SK-N-SH treated with all-trans-retinoic acid at 6 μM for 48 hours (cell line): Measurements from ENCODE around the gene RGMB.

Source experiments
- ATAC-seq: fragments of 200-7000 bp; cut with Tn5 transposase; 3 replicates; pipeline ENCODE4 v1.9.1; 2020; ENCODE audit warnings: mild to moderate bottlenecking, moderate library complexity
- ARNTL ChIP-seq: fragments of 450-650 bp; formaldehyde crosslinking; IDR thresholded peaks from 2 replicates; pipeline ENCODE4 v1.5.0; 2020; ENCODE audit warnings: low read depth, mild to moderate bottlenecking, moderate library complexity, borderline replicate concordance
- BACH2 ChIP-seq: fragments of 250-450 bp; sonication (Bioruptor Pico); IDR thresholded peaks from 2 replicates; pipeline ENCODE4 v1.9.0; 2021; ENCODE audit warnings: mild to moderate bottlenecking, borderline replicate concordance
- CREB5 ChIP-seq: fragments of 250-450 bp; sonication (Bioruptor Pico); IDR thresholded peaks from 2 replicates; pipeline ENCODE4 v1.5.1; 2020; ENCODE audit warnings: low read depth, mild to moderate bottlenecking, moderate library complexity
- CSDC2 ChIP-seq: fragments of 250-450 bp; sonication (Bioruptor Pico); IDR thresholded peaks from 2 replicates; pipeline ENCODE4 v1.5.0; 2020; ENCODE audit warnings: mild to moderate bottlenecking, moderate library complexity
- CSRNP3 ChIP-seq: fragments of 250-450 bp; sonication (Bioruptor Pico); IDR thresholded peaks from 2 replicates; pipeline ENCODE4 v1.5.1; 2021; ENCODE audit warnings: mild to moderate bottlenecking, moderate library complexity
- ESRRG ChIP-seq: fragments of 250-450 bp; sonication (Bioruptor Pico); IDR thresholded peaks from 2 replicates; pipeline ENCODE4 v1.6.1; 2021; ENCODE audit warnings: mild to moderate bottlenecking
- GLIS3 ChIP-seq: fragments of 250-450 bp; sonication (Bioruptor Pico); IDR thresholded peaks from 2 replicates; pipeline ENCODE4 v1.5.0; 2020; ENCODE audit warnings: mild to moderate bottlenecking, moderate library complexity
- ISL1 ChIP-seq: fragments of 250-450 bp; sonication (Bioruptor Pico); IDR thresholded peaks from 2 replicates; pipeline ENCODE4 v2.1.2; 2022; ENCODE audit warnings: mild to moderate bottlenecking, moderate library complexity
- OSR1 ChIP-seq: fragments of 250-450 bp; sonication (Bioruptor Pico); IDR thresholded peaks from 2 replicates; pipeline ENCODE4 v1.8.0; 2022; ENCODE audit warnings: moderate library complexity, mild to moderate bottlenecking, inconsistent platforms
- POU6F1 ChIP-seq: fragments of 250-450 bp; sonication (Bioruptor Pico); IDR thresholded peaks from 2 replicates; pipeline ENCODE4 v1.8.0; 2021; ENCODE audit warnings: low read depth, mild to moderate bottlenecking, moderate library complexity, borderline replicate concordance
- RARB ChIP-seq: fragments of 250-450 bp; sonication (Bioruptor Pico); IDR thresholded peaks from 2 replicates; pipeline ENCODE4 v1.8.0; 2021; ENCODE audit warnings: mild to moderate bottlenecking, moderate library complexity
- SNAI2 ChIP-seq: fragments of 250-450 bp; sonication (Bioruptor Pico); IDR thresholded peaks from 2 replicates; pipeline ENCODE4 v1.5.0; 2020; ENCODE audit warnings: mild to moderate bottlenecking, moderate library complexity
- TOX ChIP-seq: fragments of 250-450 bp; sonication (Bioruptor Pico); IDR thresholded peaks from 2 replicates; pipeline ENCODE4 v1.8.0; 2021; ENCODE audit warnings: mild to moderate bottlenecking, moderate library complexity, borderline replicate concordance
- ZC3H10 ChIP-seq: fragments of 250-450 bp; sonication (Bioruptor Pico); IDR thresholded peaks from 2 replicates; pipeline ENCODE4 v1.5.1; 2021; ENCODE audit warnings: mild to moderate bottlenecking, moderate library complexity
- ZFP3 ChIP-seq: fragments of 250-450 bp; sonication (Bioruptor Pico); IDR thresholded peaks from 2 replicates; pipeline ENCODE4 v1.5.0; 2020; ENCODE audit warnings: mild to moderate bottlenecking, moderate library complexity
- ZFP30 ChIP-seq: fragments of 450-650 bp; formaldehyde crosslinking; IDR thresholded peaks from 2 replicates; pipeline ENCODE4 v1.5.0; 2022; ENCODE audit warnings: mild to moderate bottlenecking, moderate library complexity
- ZNF565 ChIP-seq: fragments of 450-650 bp; formaldehyde crosslinking; conservative IDR thresholded peaks from 2 replicates; pipeline ENCODE4 v1.5.0; 2020; ENCODE audit warnings: low read depth, mild to moderate bottlenecking, moderate library complexity
- ZNF70 ChIP-seq: fragments of 450-650 bp; formaldehyde crosslinking; IDR thresholded peaks from 2 replicates; pipeline ENCODE4 v1.5.0; 2020; ENCODE audit warnings: mild to moderate bottlenecking, moderate library complexity
- ZNF8 ChIP-seq: fragments of 450-650 bp; formaldehyde crosslinking; IDR thresholded peaks from 2 replicates; pipeline ENCODE4 v1.5.0; 2020; ENCODE audit warnings: mild to moderate bottlenecking, moderate library complexity

Gene RGMB

GRCh38 chr5:98839469-98840383, 66.3 kb downstream of the RGMB start:
- TF ChIP-seq CSRNP3 (no peak), GLIS3 (CRISPR knock-in tag) (no peak), OSR1 (CRISPR knock-in tag) (no peak), ZNF8 (CRISPR knock-in tag) (no peak), SNAI2 (CRISPR knock-in tag) (no peak), CSDC2 (no peak), POU6F1 (CRISPR knock-in tag) (no peak)
- ATAC-seq: peak; percentile 43; the same call in 1 of the 3 replicates

GRCh38 chr5:98840946-98841345, 67.5 kb downstream of the RGMB start:
- ATAC-seq: no peak
- TF ChIP-seq ZFP30 (CRISPR knock-in tag): no peak
- no peak for TF ChIP-seq ESRRG
- TF ChIP-seq ZC3H10: no peak
- no peak for TF ChIP-seq ZFP3 (CRISPR knock-in tag)
- no peak for TF ChIP-seq POU6F1 (CRISPR knock-in tag)

GRCh38 chr5:98843481-98843880, 70.0 kb downstream of the RGMB start:
- ATAC-seq: no peak
- TF ChIP-seq CSDC2 (no peak), RARB (CRISPR knock-in tag) (no peak), ZC3H10 (no peak), POU6F1 (CRISPR knock-in tag) (no peak), ARNTL (CRISPR knock-in tag) (no peak), CSRNP3 (no peak), BACH2 (CRISPR knock-in tag) (no peak), ZNF70 (CRISPR knock-in tag) (no peak), ZNF565 (no peak), CREB5 (CRISPR knock-in tag) (no peak), TOX (CRISPR knock-in tag) (no peak), ISL1 (CRISPR knock-in tag) (no peak), SNAI2 (CRISPR knock-in tag) (no peak)
